Mesenteric fat pad (tissue), 1 donor: ENCODE data around the gene LACTB. TPM values are rescaled to one million over a fixed set of nuclear protein-coding genes. Genes with fewer than 3 reads are reported as not detected.

Source experiments
- DNase-seq: peaks from one replicate; pipeline ENCODE4 v3.0.0-alpha.2; 2020; ENCODE audit warnings: low spot score
- long read RNA-seq: library from polyadenylated mRNA; unstranded; transcript quantifications from one replicate; pipeline ENCODE4 v2.0.0, GENCODE V29; 2020
- total RNA-seq: library from RNA; stranded (reverse); fragmentation: NEBNext Ultra II Directional; extraction: Animal tissue kit (Norgen Biotek cat#: 25700); gene quantifications from one replicate; pipeline ENCODE4 v1.2.1, GENCODE V29; 2021
- donor health status: DM: yes; HTN: yes; CAD: no.

The LACTB gene, protein sequence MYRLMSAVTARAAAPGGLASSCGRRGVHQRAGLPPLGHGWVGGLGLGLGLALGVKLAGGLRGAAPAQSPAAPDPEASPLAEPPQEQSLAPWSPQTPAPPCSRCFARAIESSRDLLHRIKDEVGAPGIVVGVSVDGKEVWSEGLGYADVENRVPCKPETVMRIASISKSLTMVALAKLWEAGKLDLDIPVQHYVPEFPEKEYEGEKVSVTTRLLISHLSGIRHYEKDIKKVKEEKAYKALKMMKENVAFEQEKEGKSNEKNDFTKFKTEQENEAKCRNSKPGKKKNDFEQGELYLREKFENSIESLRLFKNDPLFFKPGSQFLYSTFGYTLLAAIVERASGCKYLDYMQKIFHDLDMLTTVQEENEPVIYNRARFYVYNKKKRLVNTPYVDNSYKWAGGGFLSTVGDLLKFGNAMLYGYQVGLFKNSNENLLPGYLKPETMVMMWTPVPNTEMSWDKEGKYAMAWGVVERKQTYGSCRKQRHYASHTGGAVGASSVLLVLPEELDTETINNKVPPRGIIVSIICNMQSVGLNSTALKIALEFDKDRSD
- total RNA-seq, result 30.1 TPM
- long read RNA-seq, partial matches to known transcripts, result 1 of 2 reads
- long read RNA-seq, other reads (novel, unspliced or antisense), result 1 of 2 reads

DNA sequence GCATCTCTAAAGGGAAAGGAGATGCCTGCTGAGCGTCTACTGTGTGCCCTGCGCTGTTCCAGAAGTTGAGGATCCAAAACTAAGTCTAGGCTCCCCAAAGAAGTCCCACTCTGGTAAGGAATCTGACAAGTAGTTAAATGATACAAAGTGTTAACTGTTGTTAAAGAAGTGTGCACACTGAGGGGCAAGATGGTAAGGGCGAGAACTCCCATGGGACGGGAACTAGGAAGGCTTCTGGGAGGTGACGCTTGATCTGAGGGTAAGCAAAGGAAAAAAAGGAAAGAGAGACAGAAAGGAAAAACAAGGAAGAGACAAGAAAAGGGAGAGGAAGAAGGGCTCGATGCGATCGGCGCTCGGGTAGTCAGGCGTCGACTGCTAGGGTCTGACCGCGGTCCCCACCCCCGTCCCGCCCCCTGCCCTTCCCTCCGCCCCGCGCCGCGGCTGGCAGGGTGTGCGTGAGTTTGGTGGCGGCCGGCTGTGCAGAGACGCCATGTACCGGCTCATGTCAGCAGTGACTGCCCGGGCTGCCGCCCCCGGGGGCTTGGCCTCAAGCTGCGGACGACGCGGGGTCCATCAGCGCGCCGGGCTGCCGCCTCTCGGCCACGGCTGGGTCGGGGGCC lies at the start of gene LACTB:
Gene LACTB, plus strand, starts transcription at position 480 of the 620 bp plus-strand sequence. Its CDS starts 11 bp downstream, at position 491.
- DNase-seq, result peak; percentile 96

DNA sequence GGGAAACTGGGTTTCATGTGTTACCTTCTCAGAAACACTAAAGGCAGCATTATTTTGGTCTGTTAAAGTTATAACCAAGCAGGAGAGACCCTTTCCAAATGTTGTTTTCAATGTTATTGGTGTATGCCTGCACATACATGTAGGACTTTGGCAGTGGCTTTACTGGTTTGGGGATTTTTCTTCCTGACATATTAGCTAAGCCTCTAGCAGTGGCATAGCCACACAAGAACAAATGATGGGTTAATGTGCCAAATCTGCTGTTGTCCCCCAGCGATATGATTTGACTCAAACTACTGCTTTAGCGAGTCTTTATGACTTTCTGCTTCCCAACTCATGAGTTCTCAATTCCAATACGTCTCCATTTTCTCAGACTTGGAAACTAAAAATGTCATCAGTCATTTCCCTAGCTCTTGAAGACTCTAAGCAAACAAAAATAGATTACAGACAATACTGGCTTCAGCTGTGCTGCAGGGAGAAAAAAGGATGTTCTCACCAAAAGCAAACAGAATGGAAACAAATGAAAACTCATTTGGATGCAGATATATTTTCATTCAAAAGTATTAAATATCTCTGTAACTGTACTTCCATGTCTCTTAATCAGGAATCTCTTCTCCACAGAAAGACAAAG lies 49.5 kb upstream of the LACTB start:
- DNase-seq, result no peak

DNA sequence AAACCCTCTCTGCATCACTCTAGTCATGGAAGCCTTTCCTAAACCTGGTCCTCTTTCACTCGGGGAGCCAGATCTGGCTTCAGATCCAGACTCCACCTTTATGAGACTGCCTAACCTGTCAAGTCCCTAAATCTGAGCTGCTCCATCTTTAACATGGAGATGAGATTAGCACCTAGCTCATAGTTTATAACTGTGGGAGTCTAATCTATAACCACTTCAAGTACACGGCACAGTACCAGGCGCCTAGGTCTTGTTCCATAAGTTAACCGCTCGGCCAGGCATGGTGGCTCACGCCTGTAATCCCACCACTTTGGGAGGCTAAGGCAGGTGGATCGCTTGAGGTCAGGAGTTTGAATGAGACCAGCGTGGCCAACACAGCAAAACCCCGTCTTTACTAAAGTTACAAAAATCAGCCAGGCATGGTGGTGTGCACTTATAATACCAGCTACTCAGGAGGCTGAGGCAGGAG lies 48.8 kb upstream of the LACTB start:
- no peak for DNase-seq

DNA sequence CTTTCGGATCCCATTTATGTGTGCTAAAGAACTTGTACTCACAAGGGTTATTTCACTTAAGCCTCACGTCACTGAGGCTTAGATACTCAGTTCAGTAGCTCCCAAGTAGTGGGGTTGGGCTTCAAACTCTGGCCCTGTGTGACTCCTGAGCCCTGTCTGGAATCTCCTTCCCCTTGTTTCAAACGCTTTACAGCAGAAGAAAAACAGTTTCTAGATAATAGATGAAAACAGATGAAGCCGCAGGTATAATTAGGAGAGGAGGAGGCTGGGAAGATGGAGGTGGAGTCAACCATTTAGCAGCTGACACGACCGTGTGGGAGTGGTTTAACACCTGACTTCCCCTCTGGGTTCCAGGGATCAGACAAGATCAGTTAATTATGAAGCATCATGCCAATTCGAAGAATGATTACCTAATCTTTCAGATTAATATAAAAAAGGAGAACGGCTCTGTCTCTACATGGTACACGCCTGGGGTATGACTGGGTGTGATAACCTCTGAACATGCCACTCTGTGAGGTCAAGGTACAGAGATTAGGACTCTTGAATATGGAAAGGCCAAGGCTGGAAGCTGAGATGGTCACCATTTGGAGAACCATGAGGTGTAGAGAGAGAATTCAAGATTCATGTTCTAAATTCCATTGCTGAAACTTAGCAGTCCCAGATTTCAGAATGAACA lies 48.0 kb upstream of the LACTB start:
- DNase-seq, result no peak

DNA sequence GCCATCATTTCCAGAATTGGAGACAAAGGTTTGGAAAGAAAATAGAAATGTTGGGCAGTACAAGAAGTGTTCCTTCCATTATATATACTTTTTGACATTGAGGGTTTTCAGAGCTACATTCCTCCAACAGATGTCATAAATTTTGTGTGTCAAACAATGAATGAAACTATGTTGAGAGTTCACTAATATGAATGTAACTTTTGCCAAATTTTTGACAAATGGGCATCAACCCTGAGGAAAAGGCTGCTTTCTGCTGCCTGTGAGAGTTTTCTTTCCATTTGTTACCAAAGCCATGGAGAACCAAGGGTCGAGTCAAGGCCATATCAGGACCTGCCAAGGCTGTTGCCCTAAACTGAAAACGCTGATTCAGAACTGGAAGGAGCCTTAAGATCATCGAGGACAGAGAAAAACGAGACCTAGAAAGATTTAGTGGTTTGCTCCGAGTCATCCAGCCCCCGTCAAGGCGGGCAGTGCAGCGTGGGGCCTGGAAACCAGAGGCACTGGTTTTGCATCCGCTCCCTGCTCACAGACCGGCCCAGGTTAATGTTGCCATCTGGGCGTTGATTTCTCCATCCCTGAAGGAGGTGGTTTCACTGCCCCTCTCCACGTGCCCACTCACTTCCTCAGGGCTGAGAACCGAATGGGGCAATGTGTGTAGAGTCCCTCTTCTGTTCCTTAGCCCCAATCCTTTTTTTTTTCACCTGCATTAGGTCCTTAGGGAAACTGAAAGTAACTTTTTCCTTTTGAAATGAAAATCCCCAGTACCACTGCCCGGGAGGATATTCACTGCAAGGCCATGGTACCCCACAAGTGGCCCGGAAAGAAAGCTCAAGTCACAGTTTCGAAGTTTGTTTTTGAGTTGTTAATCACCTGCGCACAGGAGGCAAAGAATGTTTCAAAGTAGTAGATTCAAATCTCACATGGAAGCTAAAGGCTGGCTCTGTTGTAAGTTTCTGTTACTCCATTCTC lies 46.4 kb upstream of the LACTB start:
- no peak for DNase-seq

DNA sequence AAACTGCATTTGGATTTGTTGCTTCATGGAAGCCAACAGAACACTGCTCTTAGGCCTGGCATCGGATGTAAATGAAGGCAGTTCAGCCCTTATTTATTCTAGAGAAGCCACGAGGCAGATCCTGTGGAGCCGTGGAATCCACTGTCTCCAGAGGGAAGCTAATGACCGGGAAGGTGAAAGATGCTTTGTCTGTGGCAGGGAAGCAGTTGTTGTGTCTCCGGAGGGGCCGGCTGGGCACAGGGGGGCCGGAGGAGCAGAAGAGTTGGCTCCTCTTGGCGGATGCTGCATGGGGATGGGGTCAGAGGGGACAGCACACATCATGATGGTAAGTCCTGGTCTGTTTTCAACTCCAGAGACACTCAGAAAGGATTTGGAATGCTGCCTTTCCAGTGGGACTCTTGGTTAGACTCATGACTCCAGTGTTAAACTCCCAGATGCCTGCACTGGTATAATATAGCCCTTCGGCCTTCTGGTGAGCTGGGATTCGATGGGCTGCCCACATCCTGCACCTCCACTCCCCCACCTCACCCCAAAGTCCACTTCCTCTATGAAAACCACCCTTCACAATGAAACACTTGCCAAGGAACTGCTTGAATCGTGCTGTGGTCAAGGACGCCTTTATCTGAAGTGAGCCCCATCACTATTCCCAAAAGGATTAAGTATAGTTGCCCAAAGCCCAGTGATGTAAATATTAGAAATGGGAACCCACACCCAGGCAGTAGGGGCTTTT lies 45.5 kb upstream of the LACTB start:
- DNase-seq, result no peak

DNA sequence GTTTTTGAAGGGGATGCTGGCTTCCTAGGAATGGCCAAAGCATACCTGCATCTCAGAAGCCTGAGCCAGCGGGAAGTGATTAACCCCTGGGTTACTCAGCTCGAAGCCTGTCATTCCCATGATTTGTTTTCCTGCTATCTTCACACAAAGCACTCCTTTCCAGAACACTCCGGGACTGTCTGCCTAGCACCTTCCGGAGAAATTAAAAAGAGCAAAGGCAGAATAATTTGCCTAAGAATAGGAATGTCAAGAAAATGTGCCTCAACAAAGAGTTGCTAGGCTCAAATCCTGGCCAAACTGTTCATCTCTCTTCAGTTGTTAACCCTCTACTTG lies 45.0 kb upstream of the LACTB start:
- no peak for DNase-seq

DNA sequence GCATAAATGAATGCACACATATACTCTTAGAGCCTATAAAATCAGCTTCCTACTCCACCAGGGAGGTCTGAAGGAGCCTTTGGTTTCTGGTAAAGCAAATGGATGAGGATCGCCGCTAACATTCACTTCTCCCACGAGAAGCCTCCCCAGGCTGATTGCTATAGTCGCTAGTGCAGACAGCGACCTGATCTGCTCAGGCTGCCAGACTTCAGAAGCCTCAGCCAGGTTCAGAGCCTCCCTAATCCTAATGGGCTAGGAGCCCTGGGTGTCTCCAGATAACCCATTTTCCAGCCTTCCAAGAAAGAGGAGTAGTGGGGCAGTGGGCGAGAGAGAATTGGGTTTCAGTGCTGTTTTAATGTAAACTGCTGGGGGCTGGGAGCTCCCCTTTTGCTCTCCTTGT lies 43.7 kb upstream of the LACTB start:
- no peak for DNase-seq

DNA sequence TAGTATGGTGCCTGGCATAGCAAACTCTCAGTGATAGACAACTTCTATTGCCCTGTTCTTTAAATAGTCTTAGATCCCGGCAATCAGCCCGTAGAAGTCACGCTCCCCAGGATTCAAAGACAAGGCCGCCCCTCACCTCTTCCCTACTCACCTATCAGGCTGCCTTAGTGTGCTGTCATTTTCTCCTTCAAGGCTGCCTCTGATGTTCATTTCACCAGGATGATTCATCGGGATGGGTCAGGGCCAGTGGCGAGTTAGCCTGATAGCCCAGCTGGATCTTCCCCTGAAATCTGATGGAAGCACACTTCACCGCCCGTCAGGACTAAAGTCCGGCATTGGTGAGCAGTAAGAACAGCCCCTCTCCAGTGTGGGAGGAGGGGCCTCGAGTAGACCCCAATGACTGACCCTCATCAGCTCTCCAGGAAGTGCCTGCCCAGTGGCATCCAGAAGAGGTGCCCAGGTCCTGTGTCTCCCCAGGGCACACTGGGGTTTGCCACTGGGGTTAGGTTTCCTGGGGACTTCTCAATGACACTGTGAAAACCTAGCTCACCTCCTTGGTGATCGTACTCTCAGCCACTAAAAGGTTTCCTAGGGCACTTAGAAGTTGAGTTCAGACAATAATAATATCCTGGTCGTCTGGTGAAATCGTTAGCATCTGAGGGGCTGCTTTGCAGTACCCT lies 41.6 kb upstream of the LACTB start:
- DNase-seq, result no peak

DNA sequence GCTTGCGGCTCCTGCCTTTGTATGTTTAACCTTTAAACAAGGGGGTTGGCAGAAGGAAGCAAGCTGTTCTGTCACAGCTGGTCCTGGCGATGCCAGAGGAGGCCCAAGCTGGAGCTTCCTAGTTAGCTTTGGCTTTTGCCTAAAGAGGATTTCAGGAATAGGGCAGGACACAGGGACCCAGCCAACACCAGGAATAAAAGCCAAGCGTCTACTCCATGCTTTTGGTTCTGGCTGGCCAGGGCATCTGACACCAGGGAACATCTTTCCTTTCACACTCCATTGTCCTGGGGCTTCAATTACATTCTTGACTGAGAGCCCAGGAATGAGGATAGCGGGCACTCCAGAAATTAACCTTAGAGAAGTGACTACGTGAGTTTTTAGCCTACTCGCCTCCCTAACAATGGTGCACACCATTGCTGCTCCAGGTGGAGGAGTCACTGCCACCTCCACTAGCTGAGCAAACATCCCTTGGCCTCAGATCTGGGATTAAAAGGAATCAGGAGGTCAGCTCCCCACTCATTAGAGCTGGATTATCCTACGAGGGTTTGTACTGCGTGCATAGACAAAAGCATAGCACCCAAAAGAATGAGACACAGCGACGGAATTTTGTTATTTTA lies 40.9 kb upstream of the LACTB start:
- no peak for DNase-seq

DNA sequence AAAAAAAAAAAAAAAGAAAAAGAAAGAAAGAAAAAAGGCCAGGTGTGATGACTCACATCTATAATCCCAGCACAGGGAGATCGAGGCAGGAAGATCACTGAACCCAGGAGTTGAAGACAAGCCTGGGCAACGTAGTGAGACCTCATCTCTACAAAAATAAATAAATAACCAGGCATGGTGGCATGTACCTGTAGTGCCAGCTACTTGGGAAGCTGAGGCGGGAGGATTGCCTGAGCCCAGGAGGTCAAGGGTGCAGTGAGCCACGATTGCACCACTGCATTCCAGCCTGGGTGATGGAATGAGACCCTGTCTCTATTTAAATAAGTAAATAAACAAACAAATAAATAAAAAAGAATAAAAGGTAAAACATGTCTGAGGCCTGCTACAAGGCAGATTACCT lies 39.3 kb upstream of the LACTB start:
- no peak for DNase-seq

DNA sequence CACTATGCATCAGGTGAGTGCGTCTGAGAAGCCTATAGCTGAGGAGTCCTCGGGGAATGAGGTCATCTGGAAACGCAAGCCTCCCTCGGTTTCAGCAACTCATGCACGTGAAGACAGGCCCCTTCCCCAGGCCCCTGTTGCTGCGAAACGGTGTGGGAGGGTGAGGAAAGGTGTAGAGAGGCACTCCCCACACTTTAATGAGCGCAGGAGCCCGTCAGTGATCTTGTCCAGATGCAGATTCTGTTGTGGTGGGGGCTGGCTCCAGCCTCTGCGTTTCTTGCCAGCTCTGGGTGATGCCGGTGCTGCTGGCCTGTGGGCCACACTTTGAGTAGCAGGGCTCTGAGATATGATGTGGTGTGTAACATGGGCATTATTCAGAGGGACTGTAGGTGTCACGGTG lies 38.6 kb upstream of the LACTB start:
- no peak for DNase-seq

DNA sequence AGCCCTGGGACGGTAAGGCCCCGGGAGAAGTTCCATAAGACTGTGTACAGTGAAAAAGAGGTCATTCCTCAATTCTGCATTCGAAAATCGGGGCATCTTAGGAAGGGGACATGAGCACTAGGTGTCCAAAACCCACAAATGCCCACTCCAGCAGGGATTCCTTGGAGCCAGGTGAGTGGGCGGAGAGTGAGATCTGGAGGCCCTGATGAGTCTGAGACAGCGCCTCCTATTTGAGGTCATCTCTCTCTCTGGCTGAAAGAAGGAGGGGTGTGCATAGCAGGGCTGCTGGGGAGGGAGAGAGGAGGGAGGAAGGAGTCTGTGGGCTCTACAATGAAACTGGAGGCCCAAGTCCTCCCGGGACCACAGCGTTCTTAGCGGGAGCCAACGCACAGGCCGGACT lies 38.1 kb upstream of the LACTB start:
- no peak for DNase-seq

DNA sequence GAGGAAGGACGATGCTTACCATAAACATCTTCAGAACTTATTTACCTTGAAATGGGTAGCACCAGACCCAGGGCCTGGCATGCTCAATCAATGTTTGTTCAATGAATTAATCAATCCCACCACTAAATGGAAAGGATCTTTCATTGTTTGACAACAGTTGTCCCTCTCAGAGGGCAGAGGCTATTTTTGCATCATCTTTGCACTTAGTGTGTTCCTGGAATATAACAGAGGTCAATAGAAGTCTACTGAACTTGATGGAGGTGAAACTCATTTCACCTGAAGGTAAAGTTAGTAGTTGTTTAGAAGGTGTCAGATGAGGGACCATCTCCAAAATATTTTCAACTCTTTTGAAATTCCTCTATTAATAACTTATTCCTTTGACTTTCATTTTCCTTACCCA lies 36.9 kb upstream of the LACTB start:
- DNase-seq, result no peak

DNA sequence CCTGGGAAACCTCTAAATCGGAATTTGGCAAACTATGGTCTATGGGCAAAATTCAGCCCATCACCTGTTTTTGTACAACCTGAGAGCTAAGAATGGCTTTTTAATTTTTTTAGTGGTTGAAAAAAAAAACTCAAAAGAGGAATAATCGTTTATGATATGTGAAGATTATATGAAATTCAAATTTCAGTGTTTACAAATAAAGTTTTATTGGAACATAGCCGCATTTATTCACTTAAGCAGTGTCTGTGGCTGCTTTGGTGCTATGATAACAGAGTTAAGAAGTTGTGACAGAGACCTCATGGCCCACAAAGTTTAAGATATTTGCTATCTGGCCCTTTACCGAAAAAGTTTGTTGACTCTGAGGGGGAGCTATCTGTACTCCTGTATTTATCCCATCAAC lies 36.4 kb upstream of the LACTB start:
- no peak for DNase-seq

DNA sequence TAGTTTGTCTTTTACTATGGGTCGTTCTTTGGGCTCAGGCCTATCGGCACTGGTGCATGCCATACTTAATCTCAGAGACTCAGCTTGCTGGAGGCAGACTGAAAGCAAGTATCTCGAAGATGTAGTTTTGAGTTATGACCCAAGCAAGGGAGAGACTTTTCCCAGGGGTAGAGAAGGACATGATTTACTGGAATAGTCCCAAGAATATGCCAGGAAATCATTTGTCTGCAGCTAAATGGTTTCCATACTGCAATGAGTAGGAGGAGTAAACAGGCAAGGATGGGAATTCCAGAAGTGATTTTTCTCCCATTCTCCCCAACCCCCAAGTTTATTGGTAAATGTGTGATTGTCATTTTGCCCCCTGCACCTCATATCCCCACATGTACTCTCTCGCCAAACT lies 35.4 kb upstream of the LACTB start:
- DNase-seq, result no peak

DNA sequence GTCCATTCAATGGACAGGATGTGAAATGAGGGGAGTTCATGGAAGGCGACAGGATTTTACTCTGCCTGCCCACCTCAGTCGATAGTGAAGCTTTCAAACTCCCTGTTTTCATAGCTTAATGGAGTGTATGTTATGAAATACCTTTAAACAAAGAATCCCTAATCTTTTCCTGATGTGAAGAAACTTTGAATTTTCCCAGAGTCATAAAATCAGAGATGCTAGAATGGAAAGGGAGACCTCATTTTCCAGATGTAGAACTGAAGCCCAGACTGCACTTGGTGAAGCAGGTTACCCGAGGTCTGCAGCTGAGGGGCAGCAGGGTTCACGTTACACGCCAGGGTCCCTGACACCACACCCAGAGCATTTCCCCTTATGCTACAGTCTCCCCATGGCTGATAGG lies 34.7 kb upstream of the LACTB start:
- no peak for DNase-seq

DNA sequence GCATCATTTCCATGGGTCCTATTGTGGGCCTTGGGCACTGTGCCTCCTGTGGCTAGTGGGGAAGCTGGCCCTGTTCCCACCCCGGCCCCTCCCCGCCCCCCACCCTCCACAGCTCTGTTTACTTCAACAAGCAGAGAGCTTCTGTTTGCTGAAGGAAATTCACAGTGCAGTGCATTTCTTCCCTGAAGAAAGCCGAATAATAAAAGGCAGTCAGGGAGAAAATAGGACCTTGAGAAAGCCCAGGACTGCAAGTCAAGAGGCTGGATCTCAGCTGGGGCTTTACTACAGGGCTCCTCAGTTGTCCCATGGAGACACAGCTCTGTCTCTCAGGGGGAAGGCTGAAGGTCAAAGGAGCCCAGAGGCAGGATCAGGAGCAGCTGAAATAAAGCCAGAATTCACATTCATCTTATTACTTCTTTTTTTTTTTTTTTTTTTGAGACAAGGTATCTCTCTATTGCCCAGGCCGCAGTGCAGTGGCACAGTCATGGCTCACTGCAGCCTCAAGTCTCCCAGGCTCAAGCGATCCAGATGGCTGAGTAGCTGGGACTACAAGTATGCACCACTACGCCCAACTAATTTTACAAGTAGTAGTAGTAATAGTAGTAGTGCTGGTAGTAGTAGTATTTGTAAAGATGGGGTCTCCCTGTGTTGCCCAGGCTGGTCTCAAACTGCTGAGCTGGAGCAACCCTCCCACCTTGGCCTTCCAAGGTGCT lies 33.0 kb upstream of the LACTB start:
- no peak for DNase-seq
